ENCODE data around the gene ZMIZ2. TPM values are rescaled to one million over a fixed set of nuclear protein-coding genes. Genes with fewer than 3 reads are reported as not detected.
A peak's percentile ranks its signal among the peaks of the same experiment; 100 is the strongest.

Gene ZMIZ2
- total RNA-seq, 1 experiment from 2014 or later = 91.3 TPM

DNA sequence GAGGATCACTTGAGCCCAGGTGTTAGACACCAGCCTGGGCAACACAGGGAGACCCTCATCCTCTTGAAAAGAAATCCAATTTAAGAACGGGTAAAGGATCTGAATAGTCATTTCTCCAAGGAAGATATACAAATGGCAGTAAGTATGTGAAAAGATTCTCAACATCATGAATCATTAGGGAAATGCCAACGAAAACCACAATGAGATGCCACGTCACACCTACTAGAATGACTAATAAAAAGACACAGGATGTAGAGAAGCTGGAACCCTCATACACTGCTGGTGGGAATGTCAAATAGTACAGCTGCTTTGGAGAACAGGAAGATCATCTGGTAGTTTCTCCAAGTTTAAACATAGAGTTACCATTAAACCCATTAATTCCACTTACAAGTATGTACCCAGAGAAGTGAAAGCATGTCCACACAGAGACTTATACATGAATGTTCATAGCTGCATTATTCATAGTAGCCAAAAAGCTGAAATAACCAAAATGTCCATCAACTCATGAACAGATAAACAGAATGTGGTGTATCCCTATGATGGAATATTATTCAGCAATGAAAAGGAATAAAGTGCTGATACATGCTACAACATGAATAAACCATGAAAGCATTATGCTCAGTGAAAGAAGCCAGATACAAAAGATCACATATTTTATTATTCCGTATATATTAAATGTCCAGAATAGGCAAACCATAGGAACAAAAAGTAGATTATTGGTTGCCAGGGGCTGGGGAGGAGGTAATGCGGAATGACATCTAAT is 13.1 kb upstream of the ZMIZ2 start:
- H3K36me3 ChIP-seq (ENCODE audit: control insufficient read depth in 1 of 2, insufficient read depth in 2 of 2, low read length in 2 of 2) = no peaks in the 10 kb centered on the region
- ChIA-PET POLR2A (interaction anchor here (0.8 to 2.0 kb wide), 6 partner anchors 12 to 129 kb away, joined by 3 to 9 read pairs (median 4); partner anchors contain the start of genes OGDH and PPIA), CTCF (no interaction called here), RAD21 (ENCODE audit: low non-redundant PET in 1 of 2, low total read pairs in 2 of 2, uncharacterized antibody in 2 of 2, unreplicated experiment in 2 of 2) (no interaction called here)
- no peak for TF ChIP-seq POLR2A (IDR thresholded peaks at IDR 0.05; ENCODE audit: borderline replicate concordance, extremely low read depth, insufficient read depth, insufficient read length)
- TF ChIP-seq ATF3 (IDR thresholded peaks at IDR 0.05) = no peak
- TF ChIP-seq REST (IDR thresholded peaks at IDR 0.05; ENCODE audit: low read depth) = no peak
- TF ChIP-seq SRF (IDR thresholded peaks at IDR 0.05; ENCODE audit: low read depth) = no peak; the same call in 1 of the 2 replicates
- TF ChIP-seq CBX3 (IDR thresholded peaks at IDR 0.05; ENCODE audit: low read depth) = peak; percentile 94
- 0 out of 2 replicates have a peak, but pooled peaks have one; percentile 28 for TF ChIP-seq RAD21 (IDR thresholded peaks at IDR 0.05; ENCODE audit: low read depth)
- TF ChIP-seq EGR1 (IDR thresholded peaks at IDR 0.05; ENCODE audit: low read depth) = no peak
- TF ChIP-seq EZH2 (IDR thresholded peaks at IDR 0.05) = no peak
- TF ChIP-seq SP1 (IDR thresholded peaks at IDR 0.05; ENCODE audit: low read depth) = peak; percentile 95
- TF ChIP-seq, protein P1, sequence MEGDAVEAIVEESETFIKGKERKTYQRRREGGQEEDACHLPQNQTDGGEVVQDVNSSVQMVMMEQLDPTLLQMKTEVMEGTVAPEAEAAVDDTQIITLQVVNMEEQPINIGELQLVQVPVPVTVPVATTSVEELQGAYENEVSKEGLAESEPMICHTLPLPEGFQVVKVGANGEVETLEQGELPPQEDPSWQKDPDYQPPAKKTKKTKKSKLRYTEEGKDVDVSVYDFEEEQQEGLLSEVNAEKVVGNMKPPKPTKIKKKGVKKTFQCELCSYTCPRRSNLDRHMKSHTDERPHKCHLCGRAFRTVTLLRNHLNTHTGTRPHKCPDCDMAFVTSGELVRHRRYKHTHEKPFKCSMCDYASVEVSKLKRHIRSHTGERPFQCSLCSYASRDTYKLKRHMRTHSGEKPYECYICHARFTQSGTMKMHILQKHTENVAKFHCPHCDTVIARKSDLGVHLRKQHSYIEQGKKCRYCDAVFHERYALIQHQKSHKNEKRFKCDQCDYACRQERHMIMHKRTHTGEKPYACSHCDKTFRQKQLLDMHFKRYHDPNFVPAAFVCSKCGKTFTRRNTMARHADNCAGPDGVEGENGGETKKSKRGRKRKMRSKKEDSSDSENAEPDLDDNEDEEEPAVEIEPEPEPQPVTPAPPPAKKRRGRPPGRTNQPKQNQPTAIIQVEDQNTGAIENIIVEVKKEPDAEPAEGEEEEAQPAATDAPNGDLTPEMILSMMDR (IDR thresholded peaks at IDR 0.05 in 2 of 3, conservative IDR thresholded peaks at IDR 0.05 in 1 of 3; ENCODE audit: borderline replicate concordance in 1 of 3, insufficient read depth in 1 of 3, low read depth in 2 of 3, low read length in 2 of 3) = no peak
- TF ChIP-seq FOSL1 (IDR thresholded peaks at IDR 0.05; ENCODE audit: low read depth) = peak; percentile 95
- TF ChIP-seq TCF7L2 (IDR thresholded peaks at IDR 0.05; ENCODE audit: borderline replicate concordance, extremely low read depth, insufficient read depth, insufficient read length) = no peak
- TF ChIP-seq POLR2AphosphoS5 (IDR thresholded peaks at IDR 0.05; ENCODE audit: low read depth, low read length) = peak; percentile 74
- TF ChIP-seq ELF1 (IDR thresholded peaks at IDR 0.05; ENCODE audit: borderline replicate concordance, low read depth) = no peak; the same call in 1 of the 2 replicates
- TF ChIP-seq, protein P2, sequence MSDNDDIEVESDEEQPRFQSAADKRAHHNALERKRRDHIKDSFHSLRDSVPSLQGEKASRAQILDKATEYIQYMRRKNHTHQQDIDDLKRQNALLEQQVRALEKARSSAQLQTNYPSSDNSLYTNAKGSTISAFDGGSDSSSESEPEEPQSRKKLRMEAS (IDR thresholded peaks at IDR 0.05) = peak; percentile 70
- peak; percentile 68 for TF ChIP-seq CEBPB (IDR thresholded peaks at IDR 0.05; ENCODE audit: low read depth)
- peak; percentile 95 for TF ChIP-seq JUND (IDR thresholded peaks at IDR 0.05)
- peak; percentile 41 for TF ChIP-seq YY1 (IDR thresholded peaks at IDR 0.05; ENCODE audit: extremely low read depth, insufficient replicate concordance, low read depth, low read length)
- peak; percentile 78 for TF ChIP-seq SIN3A (IDR thresholded peaks at IDR 0.05; ENCODE audit: low read depth)
- H3K9me3 ChIP-seq (ENCODE audit: control insufficient read depth in 1 of 2, insufficient read depth in 1 of 2, low read depth in 1 of 2, low read length in 2 of 2) = no peaks in the 10 kb centered on the region
- H3K4me3 ChIP-seq (replicated peaks in 1 of 2; ENCODE audit: low read depth in 1 of 2, low read length in 2 of 2) = peak overlapping the region in 1 of 2 experiments; percentile 44; a peak in 2 of 4 replicates
- peaks cover 22 to 60% of the 10 kb centered on the region in 2 experiments for H3K4me1 ChIP-seq (ENCODE audit: control insufficient read depth in 1 of 2, insufficient read depth in 2 of 2, low read length in 2 of 2)
- peak overlapping the region; percentile 80 for H3K4me2 ChIP-seq (ENCODE audit: low read length)
- DNase-seq (ENCODE audit: low read depth, low spot score) (peak; percentile 93), ATAC-seq (peak; percentile 75)
- H3K27me3 ChIP-seq (ENCODE audit: insufficient read depth, low read length) = no peaks in the 10 kb centered on the region
- H3K27ac ChIP-seq (ENCODE audit: low read depth, low read length) = peak overlapping the region; percentile 93
- H2AFZ ChIP-seq (ENCODE audit: low read depth, low read length, poor library complexity, severe bottlenecking) = no peak overlapping the region
- peak overlapping the region; percentile 54 for H3K9ac ChIP-seq (ENCODE audit: low read length)
- H3K9me2 ChIP-seq (ENCODE audit: insufficient read depth) = no peaks in the 10 kb centered on the region
- no TSS peak for BruUV-seq (replicated peaks)
- no peaks in the 10 kb centered on the region for H3K79me2 ChIP-seq (ENCODE audit: insufficient read depth, low read length)
- H4K20me1 ChIP-seq (ENCODE audit: insufficient read depth) = no peaks in the 10 kb centered on the region
- intact Hi-C loops (cut with micrococcal nuclease) = no loop called here

Data from HCT116 (cell line).